ENCODE results near the gene GRB2. TPM values are rescaled to one million over a fixed set of nuclear protein-coding genes. Genes with fewer than 3 reads are reported as not detected.
A peak's percentile ranks its signal among the peaks of the same experiment; 100 is the strongest.

The GRB2 gene
- total RNA-seq, 2 donors from 2014 or later = 85.5 to 86.6 TPM

- H3K27ac ChIP-seq (ENCODE audit: low read depth, low read length) = no peak overlapping the region
These were observed 134.1 kb downstream of the GRB2 start for GRCh38 chr17:75271233-75271954.

DNA sequence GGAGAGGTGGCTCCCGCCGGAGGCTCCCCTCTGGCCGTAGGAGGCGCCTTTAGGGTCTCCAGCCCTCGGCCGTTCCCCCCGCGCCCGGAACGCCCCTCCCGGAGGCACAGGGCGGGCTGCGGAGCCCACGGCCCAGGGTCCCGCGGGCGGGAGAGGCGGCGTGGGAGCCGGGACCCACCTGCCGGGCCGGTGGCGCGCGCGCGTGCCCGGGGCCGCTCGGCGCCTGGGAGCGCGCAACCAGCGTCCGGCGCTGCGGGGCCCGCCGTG lies 134.6 kb downstream of the GRB2 start, which contains the start of gene MIF4GD:
Gene MIF4GD, minus strand, starts transcription at position 266 of the 267 bp plus-strand sequence. CDS start 1,036 bp downstream, outside the sequence.
- H3K36me3 ChIP-seq (ENCODE audit: control insufficient read depth, insufficient read depth, low read length) = peaks cover 11% of the 10 kb centered on the region
- no peak for DNase-seq
- peaks cover 9% of the 10 kb centered on the region for H3K4me1 ChIP-seq (ENCODE audit: control insufficient read depth, insufficient read depth, low read length)
- H3K9me3 ChIP-seq (ENCODE audit: control insufficient read depth, low read length) = no peaks in the 10 kb centered on the region
- Mint-ChIP-seq H3K4me1 (peaks cover 10% of the 10 kb centered on the region), H3K36me3 (ENCODE audit: low read depth) (peaks cover 11% of the 10 kb centered on the region), H3K4me3 (peak within 1 kb of the TSS; percentile 71), H3K27ac (peak within 1 kb of the TSS; percentile 84), H3K9me3 (no peaks in the 10 kb centered on the region), H3K27me3 (ENCODE audit: insufficient read depth) (no peaks in the 10 kb centered on the region)
- H3K27me3 ChIP-seq (ENCODE audit: control insufficient read depth, insufficient read depth, low read length, poor library complexity, severe bottlenecking) = no peaks in the 10 kb centered on the region
- H3K9ac ChIP-seq (ENCODE audit: extremely low read depth, low read length, poor library complexity, severe bottlenecking) = peak within 1 kb of the TSS; percentile 66
- no peak for TF ChIP-seq CTCF (conservative IDR thresholded peaks at IDR 0.05)
- H3K4me3 ChIP-seq (ENCODE audit: low read length) = peak within 1 kb of the TSS; percentile 87
- H3K27ac ChIP-seq (ENCODE audit: low read depth, low read length) = peak within 1 kb of the TSS; percentile 8
- WGBS, 2 experiments (ENCODE audit: insufficient coverage in 1 of 2, insufficient read length in 1 of 2) = 0% methylated on average over 39 of the region's 39 CpGs; no CpG with 5 or more reads in 1 of the 2 experiments

More at GRCh38 chr17:75271233-75271954, 134.1 kb downstream of the GRB2 start:
- Histone ChIP-seq H3K4me1 (ENCODE audit: control insufficient read depth, insufficient read depth, low read length) (peaks cover 9% of the 10 kb centered on the region), H3K27me3 (ENCODE audit: control insufficient read depth, insufficient read depth, low read length, poor library complexity, severe bottlenecking) (no peaks in the 10 kb centered on the region), H3K36me3 (ENCODE audit: control insufficient read depth, insufficient read depth, low read length) (peaks cover 6% of the 10 kb centered on the region), H3K9ac (ENCODE audit: extremely low read depth, low read length, poor library complexity, severe bottlenecking) (peak overlapping the region; percentile 53), H3K4me3 (ENCODE audit: low read length) (peak overlapping the region; percentile 82), H3K9me3 (ENCODE audit: control insufficient read depth, low read length) (no peaks in the 10 kb centered on the region)
- Mint-ChIP-seq H3K27me3 (ENCODE audit: insufficient read depth) (no peaks in the 10 kb centered on the region), H3K4me1 (peaks cover 10% of the 10 kb centered on the region), H3K9me3 (no peaks in the 10 kb centered on the region), H3K27ac (no peak overlapping the region), H3K4me3 (peak overlapping the region; percentile 71), H3K36me3 (ENCODE audit: low read depth) (peaks cover 6% of the 10 kb centered on the region)
- DNase-seq = peak; percentile 91
- peak; percentile 77 for TF ChIP-seq CTCF (conservative IDR thresholded peaks at IDR 0.05)
- WGBS, 2 experiments (ENCODE audit: insufficient coverage in 1 of 2, insufficient read length in 1 of 2) = 1 to 2% methylated on average over 24 to 74 of the region's 74 CpGs

DNA sequence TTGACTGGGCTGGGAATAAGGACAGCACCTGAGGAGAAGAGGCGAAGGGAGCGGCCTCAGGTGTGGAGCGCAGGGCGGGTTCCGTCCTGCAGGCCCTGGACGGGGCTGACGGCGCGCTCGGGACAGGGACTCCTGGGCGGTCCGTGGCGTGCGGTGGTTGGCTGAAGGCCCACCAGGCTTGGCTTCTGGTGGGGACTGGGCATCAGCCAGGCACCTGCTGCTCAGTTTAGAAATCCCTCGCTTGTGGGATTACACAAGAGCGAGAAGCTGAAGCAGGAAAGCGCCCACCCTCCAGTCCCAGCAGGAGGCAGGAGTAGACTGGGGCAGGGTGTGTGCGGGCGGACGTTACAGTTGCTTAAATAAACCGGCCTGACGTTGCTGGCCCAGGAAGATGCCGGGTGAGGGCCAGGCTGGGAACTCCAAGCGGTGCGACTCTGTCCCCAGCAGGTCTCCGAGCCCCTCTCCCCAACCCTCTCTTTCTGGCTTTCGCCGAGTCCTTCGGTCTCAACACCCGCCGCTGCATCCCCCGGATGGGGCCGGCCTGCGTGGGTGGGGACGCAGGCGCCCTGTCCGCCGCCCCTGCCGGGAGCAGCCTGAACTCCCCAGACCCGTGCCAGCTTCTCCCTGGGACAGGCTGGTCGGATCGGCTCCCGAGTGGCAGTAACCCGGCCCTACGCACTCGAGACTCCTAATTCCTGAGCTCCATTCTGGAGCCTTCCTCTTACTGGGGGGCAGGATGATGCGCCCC lies 135.1 kb downstream of the GRB2 start:
- TF ChIP-seq CTCF (conservative IDR thresholded peaks at IDR 0.05) = peak; percentile 39
- peaks cover 16% of the 10 kb centered on the region for H3K36me3 ChIP-seq (ENCODE audit: control insufficient read depth, insufficient read depth, low read length)
- H3K9ac ChIP-seq (ENCODE audit: extremely low read depth, low read length, poor library complexity, severe bottlenecking) = peak overlapping the region; percentile 66
- no peaks in the 10 kb centered on the region for H3K9me3 Mint-ChIP-seq
- H3K4me1 Mint-ChIP-seq = peaks cover 10% of the 10 kb centered on the region
- DNase-seq = peak; percentile 90
- H3K4me1 ChIP-seq (ENCODE audit: control insufficient read depth, insufficient read depth, low read length) = peaks cover 9% of the 10 kb centered on the region
- WGBS, 2 experiments (ENCODE audit: insufficient coverage in 1 of 2, insufficient read length in 1 of 2) = 3 to 6% methylated on average over 24 to 47 of the region's 47 CpGs
- peak overlapping the region; percentile 87 for H3K4me3 ChIP-seq (ENCODE audit: low read length)
- H3K4me3 Mint-ChIP-seq = peak overlapping the region; percentile 71
- no peaks in the 10 kb centered on the region for H3K9me3 ChIP-seq (ENCODE audit: control insufficient read depth, low read length)
- H3K27ac ChIP-seq (ENCODE audit: low read depth, low read length) = peak overlapping the region; percentile 8
- no peaks in the 10 kb centered on the region for H3K27me3 Mint-ChIP-seq (ENCODE audit: insufficient read depth)
- no peaks in the 10 kb centered on the region for H3K27me3 ChIP-seq (ENCODE audit: control insufficient read depth, insufficient read depth, low read length, poor library complexity, severe bottlenecking)
- peaks cover 15% of the 10 kb centered on the region for H3K36me3 Mint-ChIP-seq (ENCODE audit: low read depth)
- H3K27ac Mint-ChIP-seq = peak overlapping the region; percentile 84

All from endodermal cell (in vitro differentiated cells).